ENCODE measurements around the gene CLCNKB. TPM values are rescaled to one million over a fixed set of nuclear protein-coding genes. Genes with fewer than 3 reads are reported as not detected.

CLCNKB gene
- total RNA-seq, 1 experiment from 2014 or later: not detected

GRCh38 chr1:16064536-16065268 is 21.1 kb downstream of the CLCNKB start:
- no peak overlapping the region for H3K27ac ChIP-seq (ENCODE audit: low read length)
- peaks cover 3% of the 10 kb centered on the region; the same call in 1 of the 2 replicates for H3K4me1 ChIP-seq (ENCODE audit: control insufficient read depth, insufficient read depth, low read length)
- CTCF ChIA-PET: interaction anchor here (1.2 kb wide), 1 partner anchor 9 kb away, joined by 5 read pairs; the partner anchor contains the start of gene FAM131C
- no peak overlapping the region for H3K4me3 ChIP-seq (ENCODE audit: low read depth in 2 of 2, low read length in 2 of 2)
- POLR2A ChIA-PET: no interaction called here
- H3K36me3 ChIP-seq (ENCODE audit: control insufficient read depth, insufficient read depth, low read length): no peaks in the 10 kb centered on the region
- TF ChIP-seq SIN3A (IDR thresholded peaks at IDR 0.05; ENCODE audit: borderline replicate concordance, insufficient read depth, low read depth, low read length) (no peak), CTCF (IDR thresholded peaks at IDR 0.05) (no peak), REST (IDR thresholded peaks at IDR 0.05; ENCODE audit: insufficient read depth in 1 of 2, low read depth in 2 of 2, low read length in 1 of 2) (no peak), POLR2AphosphoS5 (IDR thresholded peaks at IDR 0.05; ENCODE audit: low read depth, low read length) (no peak), TCF7L2 (IDR thresholded peaks at IDR 0.05; ENCODE audit: low read depth, low read length) (no peak)
- H3K27me3 ChIP-seq (ENCODE audit: control insufficient read depth, insufficient read depth, low read length): no peaks in the 10 kb centered on the region
- in situ Hi-C loops (cut with HindIII; ENCODE audit: low pct_unique_long_range_greater_than_20kb, low sequenced_read_pairs) (no loop called here), intact Hi-C loops (cut with micrococcal nuclease; ENCODE audit: unreplicated experiment) (no loop called here)
- no peak for DNase-seq (ENCODE audit: low read depth, low spot score)
- ATAC-seq: no peak
- no peaks in the 10 kb centered on the region for H3K9me3 ChIP-seq (ENCODE audit: control insufficient read depth, insufficient read depth, low read depth, low read length)
- BruUV-seq (replicated peaks): no TSS peak

- Histone ChIP-seq H3K27ac (ENCODE audit: low read length) (no peak overlapping the region), H3K9me3 (ENCODE audit: control insufficient read depth, insufficient read depth, low read depth, low read length) (no peaks in the 10 kb centered on the region), H3K4me1 (ENCODE audit: control insufficient read depth, insufficient read depth, low read length) (peaks cover 3% of the 10 kb centered on the region; the same call in 1 of the 2 replicates), H3K27me3 (ENCODE audit: control insufficient read depth, insufficient read depth, low read length) (no peaks in the 10 kb centered on the region), H3K4me3 (ENCODE audit: low read depth in 2 of 2, low read length in 2 of 2) (no peak overlapping the region), H3K36me3 (ENCODE audit: control insufficient read depth, insufficient read depth, low read length) (no peaks in the 10 kb centered on the region)
- no TSS peak for BruUV-seq (replicated peaks)
- TF ChIP-seq REST (IDR thresholded peaks at IDR 0.05; ENCODE audit: insufficient read depth in 1 of 2, low read depth in 2 of 2, low read length in 1 of 2) (no peak), CTCF (IDR thresholded peaks at IDR 0.05) (no peak), TCF7L2 (IDR thresholded peaks at IDR 0.05; ENCODE audit: low read depth, low read length) (no peak), SIN3A (IDR thresholded peaks at IDR 0.05; ENCODE audit: borderline replicate concordance, insufficient read depth, low read depth, low read length) (no peak), POLR2AphosphoS5 (IDR thresholded peaks at IDR 0.05; ENCODE audit: low read depth, low read length) (no peak)
- ATAC-seq (no peak), DNase-seq (ENCODE audit: low read depth, low spot score) (no peak)
- intact Hi-C loops (cut with micrococcal nuclease; ENCODE audit: unreplicated experiment) (no loop called here), in situ Hi-C loops (cut with HindIII; ENCODE audit: low pct_unique_long_range_greater_than_20kb, low sequenced_read_pairs) (no loop called here)
- ChIA-PET CTCF (interaction anchor here (1.2 kb wide), 1 partner anchor 8 kb away, joined by 5 read pairs; the partner anchor contains the start of gene FAM131C), POLR2A (no interaction called here)
Measured at GRCh38 chr1:16065269-16065576, 21.6 kb downstream of the CLCNKB start.
